Glutamatergic neuron (in vitro differentiated cells): ENCODE results near the gene RIBC2. TPM values are rescaled to one million over a fixed set of nuclear protein-coding genes. Genes with fewer than 3 reads are reported as not detected.
"Not testable (repeated sequence)": the region's sequence is repeated elsewhere in the genome, so short reads cannot be mapped to it uniquely, and the experiment has no call there.

ENCODE experiments used
- DNase-seq: peaks from one replicate; pipeline ENCODE4 v3.0.0; 2022
- H3K27ac Mint-ChIP-seq: one replicate; pipeline ENCODE4 v1.8.0; 2020; ENCODE audit warnings: mild to moderate bottlenecking, mixed read lengths, inconsistent platforms; ENCODE audit not compliant: unreplicated experiment
- H3K27me3 Mint-ChIP-seq: one replicate; pipeline ENCODE4 v1.8.0; 2020; ENCODE audit warnings: mild to moderate bottlenecking, moderate library complexity, mixed read lengths, inconsistent platforms; ENCODE audit not compliant: unreplicated experiment
- H3K36me3 Mint-ChIP-seq: one replicate; pipeline ENCODE4 v1.8.0; 2020; ENCODE audit warnings: mild to moderate bottlenecking, mixed read lengths, inconsistent platforms; ENCODE audit not compliant: unreplicated experiment
- H3K4me1 Mint-ChIP-seq: one replicate; pipeline ENCODE4 v1.8.0; 2020; ENCODE audit warnings: mild to moderate bottlenecking, low read depth, mixed read lengths, inconsistent platforms; ENCODE audit not compliant: unreplicated experiment
- H3K4me3 Mint-ChIP-seq: one replicate; pipeline ENCODE4 v1.8.0; 2020; ENCODE audit warnings: mild to moderate bottlenecking, mixed read lengths, inconsistent platforms; ENCODE audit not compliant: unreplicated experiment
- H3K9me3 Mint-ChIP-seq: one replicate; pipeline ENCODE4 v1.8.0; 2020; ENCODE audit warnings: mild to moderate bottlenecking, moderate library complexity, mixed read lengths, inconsistent platforms; ENCODE audit not compliant: unreplicated experiment
- CTCF ChIP-seq: fragments of 200-600 bp; sonication (generic); IDR thresholded peaks from one replicate; pipeline ENCODE4 v1.5.0; 2021; ENCODE audit not compliant: partially characterized antibody, unreplicated experiment
- total RNA-seq: library from RNA; stranded (reverse); fragmentation: NEBNext Ultra II Directional; extraction: Animal tissue kit (Norgen Biotek cat#: 25700); gene quantifications from one replicate; pipeline ENCODE4 v1.2.1, GENCODE V29; 2021; ENCODE audit not compliant: unreplicated experiment

RIBC2 gene
- total RNA-seq, 1 donor from 2014 or later, result 0.71 TPM

- TF ChIP-seq CTCF, result no peak
- Mint-ChIP-seq H3K27ac (no peak overlapping the region), H3K4me3 (no peak overlapping the region), H3K27me3 (peaks cover 8% of the 10 kb centered on the region), H3K4me1 (no peaks in the 10 kb centered on the region), H3K36me3 (no peaks in the 10 kb centered on the region), H3K9me3 (peaks cover 5% of the 10 kb centered on the region)
- DNase-seq, result no peak
Measured at GRCh38 chr22:45434981-45435380, 21.5 kb downstream of the RIBC2 start.

- peaks cover 2% of the 10 kb centered on the region for H3K4me1 Mint-ChIP-seq
- no peak overlapping the region for H3K27ac Mint-ChIP-seq
- DNase-seq, result peak; percentile 90
- peaks cover 8% of the 10 kb centered on the region for H3K27me3 Mint-ChIP-seq
- H3K4me3 Mint-ChIP-seq, result no peak overlapping the region
- no peaks in the 10 kb centered on the region for H3K36me3 Mint-ChIP-seq
- TF ChIP-seq CTCF, result peak; percentile 97
- H3K9me3 Mint-ChIP-seq, result peaks cover 5% of the 10 kb centered on the region
Measured at GRCh38 chr22:45435544-45436139, 22.1 kb downstream of the RIBC2 start.

- not testable (repeated sequence) for H3K4me1 Mint-ChIP-seq, H3K27me3 Mint-ChIP-seq, DNase-seq, H3K36me3 Mint-ChIP-seq, H3K9me3 Mint-ChIP-seq, H3K4me3 Mint-ChIP-seq, H3K27ac Mint-ChIP-seq
Measured at GRCh38 chr22:45436871-45437517, 23.5 kb downstream of the RIBC2 start.

GRCh38 chr22:45438336-45438735, 24.8 kb downstream of the RIBC2 start:
- DNase-seq, result no peak
- peaks cover 8% of the 10 kb centered on the region for H3K27me3 Mint-ChIP-seq
- H3K9me3 Mint-ChIP-seq, result peaks cover 5% of the 10 kb centered on the region
- no peak overlapping the region for H3K27ac Mint-ChIP-seq
- H3K36me3 Mint-ChIP-seq, result no peaks in the 10 kb centered on the region
- TF ChIP-seq CTCF, result no peak
- H3K4me1 Mint-ChIP-seq, result peaks cover 8% of the 10 kb centered on the region
- no peak overlapping the region for H3K4me3 Mint-ChIP-seq

GRCh38 chr22:45440688-45441087, 27.2 kb downstream of the RIBC2 start:
- H3K4me3 Mint-ChIP-seq, H3K36me3 Mint-ChIP-seq, DNase-seq, H3K27me3 Mint-ChIP-seq, H3K9me3 Mint-ChIP-seq: not testable (repeated sequence)
- Mint-ChIP-seq H3K4me1 (peaks cover 11% of the 10 kb centered on the region), H3K27ac (peak overlapping the region; percentile 66)

GRCh38 chr22:45441138-45441537, 27.6 kb downstream of the RIBC2 start:
- Mint-ChIP-seq H3K36me3 (no peaks in the 10 kb centered on the region), H3K9me3 (peaks cover 4% of the 10 kb centered on the region), H3K27ac (peak overlapping the region; percentile 66), H3K27me3 (peaks cover 5% of the 10 kb centered on the region), H3K4me3 (no peak overlapping the region), H3K4me1 (peaks cover 11% of the 10 kb centered on the region)
- DNase-seq, result peak; percentile 71
- TF ChIP-seq CTCF, result peak; percentile 33
